GM12878 (cell line): ENCODE data around the gene RAB7B. TPM values are rescaled to one million over a fixed set of nuclear protein-coding genes. Genes with fewer than 3 reads are reported as not detected.

Experiments used
- ATAC-seq: fragments of 200-7000 bp; cut with Tn5 transposase; 3 replicates; pipeline ENCODE4 v1.9.1; 2020; ENCODE audit warnings: mild to moderate bottlenecking, moderate library complexity
- BruUV-seq: library from RNA; stranded (reverse); fragments of 400-500 nt; replicated peaks from 2 replicates; lab custom pipeline; 2021; lab: Mats Ljungman, UMichigan
- CTCF ChIA-PET: fragments of 300-600 bp; sonication (Branson Sonifier 250); formaldehyde crosslinking; extraction: SDS; loops from one replicate; lab custom pipeline; 2021; ENCODE audit warnings: inconsistent platforms; lab: Yijun Ruan, JAX
- POLR2A ChIA-PET: fragments of 350-600 bp; formaldehyde crosslinking; extraction: SDS; loops from one replicate; lab custom pipeline; 2021; ENCODE audit warnings: inconsistent platforms; lab: Charles Lee
- RAD21 ChIA-PET: fragments of 300-600 bp; sonication (Branson Sonifier 250); formaldehyde crosslinking; loops from one replicate; lab custom pipeline; 2023; ENCODE audit warnings: antibody characterized with exemption; ENCODE audit not compliant: unreplicated experiment; lab: Charles Lee
- SMC1A ChIA-PET: fragments of 300-600 bp; sonication (Branson Sonifier 250); formaldehyde crosslinking; loops from one replicate; lab custom pipeline; 2023; ENCODE audit not compliant: unreplicated experiment, uncharacterized antibody; lab: Charles Lee
- DNase-seq: peaks from one replicate; pipeline ENCODE4 v3.0.0-alpha.2; 2011; ENCODE audit warnings: low read depth, low spot score
- FAIRE-seq: peaks from 3 replicates; lab custom pipeline; 2011; peaks lifted over from hg19 to GRCh38; lab: Jason Lieb, UNC
- H2AFZ ChIP-seq: 2 replicates; pipeline ENCODE4 v1.6.0; 2011; ENCODE audit warnings: low read depth, low read length, control low read depth; ENCODE audit not compliant: control insufficient read depth
- H3K27ac ChIP-seq: 2 replicates; pipeline ENCODE4 v1.5.1; 2011; ENCODE audit warnings: control low read depth; ENCODE audit not compliant: control insufficient read depth, insufficient read depth
- H3K27me3 ChIP-seq, 2 experiments: replicated peaks in 1 of 2; 2 replicates each; pipeline versions ENCODE4 v1.6.0 to v1.6.1; 2011; ENCODE audit warnings: low read length in 1 of 2; ENCODE audit not compliant: control insufficient read depth in 2 of 2, insufficient read depth in 2 of 2
- H3K36me3 ChIP-seq, 2 experiments: 2 replicates each; pipeline ENCODE4 v1.5.1; 2011; ENCODE audit warnings: low read length in 1 of 2; ENCODE audit not compliant: control insufficient read depth in 2 of 2, insufficient read depth in 2 of 2
- H3K4me1 ChIP-seq: 2 replicates; pipeline ENCODE4 v1.6.1; 2011; ENCODE audit warnings: mild to moderate bottlenecking, low read length, moderate library complexity, mixed read lengths; ENCODE audit not compliant: control insufficient read depth, insufficient read depth
- H3K4me2 ChIP-seq: 2 replicates; pipeline ENCODE4 v1.6.0; 2011; ENCODE audit warnings: control low read depth; ENCODE audit not compliant: control insufficient read depth, insufficient read depth
- H3K4me3 ChIP-seq: fragments of 200-600 bp; sonication (generic); 2 replicates; pipeline ENCODE4 v1.5.1; 2016
- H3K79me2 ChIP-seq: 2 replicates; pipeline ENCODE4 v1.6.0; 2011; ENCODE audit warnings: low read length; ENCODE audit not compliant: control insufficient read depth, insufficient read depth
- H3K9ac ChIP-seq: 2 replicates; pipeline ENCODE4 v1.8.0; 2011; ENCODE audit warnings: low read length, control low read depth, mixed read lengths; ENCODE audit not compliant: control insufficient read depth, insufficient read depth
- H3K9me3 ChIP-seq: replicated peaks from 3 replicates; pipeline ENCODE4 v1.5.1; 2011; ENCODE audit warnings: mild to moderate bottlenecking, low read length; ENCODE audit not compliant: control insufficient read depth, insufficient read depth
- H4K20me1 ChIP-seq: 2 replicates; pipeline ENCODE4 v1.6.0; 2011; ENCODE audit not compliant: control insufficient read depth, insufficient read depth
- CBX5 ChIP-seq: sonication (generic); IDR thresholded peaks from 2 replicates; pipeline ENCODE4 v1.6.1; 2016; ENCODE audit warnings: low read depth, moderate library complexity, mild to moderate bottlenecking, inconsistent platforms
- POU2F2 ChIP-seq: IDR thresholded peaks from 3 replicates; pipeline ENCODE4 v1.6.1; 2011; ENCODE audit warnings: low read depth, mild to moderate bottlenecking, low read length, borderline replicate concordance
- ZBED1 ChIP-seq: IDR thresholded peaks from 2 replicates; pipeline ENCODE4 v1.6.1; 2016; ENCODE audit warnings: borderline replicate concordance
- WGBS: methylation state at CpG from one replicate; pipeline ENCODE4 v1.1.6; 2016; ENCODE audit warnings: low lambda C conversion rate; ENCODE audit not compliant: insufficient replicate concordance, insufficient coverage; ENCODE audit errors: missing lambda C conversion rate; 5-methylcytosine and 5-hydroxymethylcytosine counted together
- in situ Hi-C: fragments of 300-500 bp; cut with MboI; formaldehyde crosslinking; loops from 9 replicates; pipeline ENCODE4 v1.14.3; 2018; ENCODE audit warnings: mixed read lengths
- intact Hi-C: fragments of 100-400 bp; cut with micrococcal nuclease; formaldehyde crosslinking; loops from one replicate; pipeline ENCODE4 v1.14.2; 2022; ENCODE audit not compliant: unreplicated experiment
- polyA plus RNA-seq, 11 experiments: library from polyadenylated mRNA; depleted of rRNA in 4 of 11; unstranded in 6 of 11; stranded (reverse) in 5 of 11; fragments of >200 nt; fragmentation: Nextera tagmentation in 4 of 11; fragmentation: Illumina TruSeq in 1 of 11; extraction: Ambion mirVana in 4 of 11; extraction: Trizol in 1 of 11; gene quantifications; 1 replicate in 1 of 11; 2 replicates in 10 of 11; pipeline versions ENCODE4 v1.2.1 to v1.2.3, GENCODE V29; 2011 to 2016; ENCODE audit warnings: inconsistent platforms in 2 of 11, missing spikeins in 2 of 11, low read depth in 1 of 11
- total RNA-seq, 4 experiments: library from RNA; depleted of rRNA in 3 of 4; stranded (reverse); fragments of >200 nt in 3 of 4; fragmentation: Illumina TruSeq in 1 of 4; extraction: Trizol in 1 of 4; gene quantifications; 2 replicates each; pipeline versions ENCODE4 v1.2.1 to v1.2.3, GENCODE V29; 2013 to 2021
- TF ChIP-seq, protein P1 (sequence below), 3 experiments: IDR thresholded peaks in 2 of 3; conservative IDR thresholded peaks in 1 of 3; 2 replicates each; pipeline ENCODE4 v1.5.1; 2011; ENCODE audit warnings: low read depth in 3 of 3, low read length in 3 of 3, mild to moderate bottlenecking in 3 of 3, control low read depth in 2 of 3, moderate library complexity in 2 of 3, inconsistent platforms in 1 of 3, mixed read lengths in 1 of 3; ENCODE audit not compliant: control insufficient read depth in 2 of 3, insufficient read depth in 1 of 3; ENCODE audit errors: extremely low read depth in 1 of 3

The RAB7B gene
- total and polyA plus RNA-seq, 10 of the 15 experiments (the other 5 are each of a cell fraction or from before 2014, with no cell fraction given) = 0.09 TPM; not detected in 9

DNA sequence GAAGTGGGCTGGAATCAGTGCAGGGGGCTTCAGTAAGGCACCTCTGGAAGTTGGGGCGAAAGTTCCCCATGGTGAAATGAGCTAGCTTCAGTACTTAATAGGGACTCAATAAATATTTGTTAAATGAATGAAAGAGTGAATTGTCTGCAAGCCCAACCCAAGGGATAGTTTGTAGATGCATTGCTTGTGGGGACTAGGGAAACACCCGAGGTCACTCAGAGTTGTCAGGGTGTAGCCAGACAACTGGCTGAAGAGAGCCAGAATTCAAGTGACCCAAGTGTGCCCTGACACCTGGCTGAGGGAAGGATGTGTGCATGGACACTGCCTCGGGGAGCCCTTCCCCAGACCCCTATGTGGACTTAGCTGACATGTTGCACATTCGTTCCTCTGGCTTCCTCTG lies 58.7 kb downstream of the RAB7B start:
- H3K4me1 ChIP-seq = no peaks in the 10 kb centered on the region
- CTCF ChIA-PET = interaction anchor here (0.9 kb wide), 1 partner anchor 10 kb away, joined by 3 read pairs; no protein-coding TSS in a partner anchor
- no TSS peak for BruUV-seq
- no peaks in the 10 kb centered on the region for H3K79me2 ChIP-seq
- POLR2A ChIA-PET = no interaction called here
- no peaks in the 10 kb centered on the region for H3K9me3 ChIP-seq
- TF ChIP-seq ZBED1 = no peak
- TF ChIP-seq POU2F2 = no peak
- no peak for TF ChIP-seq CBX5
- TF ChIP-seq, protein P1, sequence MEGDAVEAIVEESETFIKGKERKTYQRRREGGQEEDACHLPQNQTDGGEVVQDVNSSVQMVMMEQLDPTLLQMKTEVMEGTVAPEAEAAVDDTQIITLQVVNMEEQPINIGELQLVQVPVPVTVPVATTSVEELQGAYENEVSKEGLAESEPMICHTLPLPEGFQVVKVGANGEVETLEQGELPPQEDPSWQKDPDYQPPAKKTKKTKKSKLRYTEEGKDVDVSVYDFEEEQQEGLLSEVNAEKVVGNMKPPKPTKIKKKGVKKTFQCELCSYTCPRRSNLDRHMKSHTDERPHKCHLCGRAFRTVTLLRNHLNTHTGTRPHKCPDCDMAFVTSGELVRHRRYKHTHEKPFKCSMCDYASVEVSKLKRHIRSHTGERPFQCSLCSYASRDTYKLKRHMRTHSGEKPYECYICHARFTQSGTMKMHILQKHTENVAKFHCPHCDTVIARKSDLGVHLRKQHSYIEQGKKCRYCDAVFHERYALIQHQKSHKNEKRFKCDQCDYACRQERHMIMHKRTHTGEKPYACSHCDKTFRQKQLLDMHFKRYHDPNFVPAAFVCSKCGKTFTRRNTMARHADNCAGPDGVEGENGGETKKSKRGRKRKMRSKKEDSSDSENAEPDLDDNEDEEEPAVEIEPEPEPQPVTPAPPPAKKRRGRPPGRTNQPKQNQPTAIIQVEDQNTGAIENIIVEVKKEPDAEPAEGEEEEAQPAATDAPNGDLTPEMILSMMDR (IDR thresholded peaks at IDR 0.05 in 2 of 3, conservative IDR thresholded peaks at IDR 0.05 in 1 of 3; ENCODE audit: control insufficient read depth in 2 of 3, extremely low read depth in 1 of 3, insufficient read depth in 1 of 3, low read depth in 3 of 3, low read length in 3 of 3) = no peak
- H3K27ac ChIP-seq = no peak overlapping the region
- ATAC-seq (no peak), DNase-seq (no peak), FAIRE-seq (no peak)
- in situ Hi-C loops = no loop called here
- no peaks in the 10 kb centered on the region for H3K36me3 ChIP-seq
- H3K27me3 ChIP-seq = peaks cover 0 to 6% of the 10 kb centered on the region in 2 experiments; a peak in 2 of 4 replicates
- RAD21 ChIA-PET = interaction anchor here (1.4 to 1.6 kb wide), 2 partner anchors 25 to 286 kb away, joined by 3 read pairs; no protein-coding TSS in a partner anchor
- no peaks in the 10 kb centered on the region for H4K20me1 ChIP-seq
- H2AFZ ChIP-seq = no peak overlapping the region
- H3K4me2 ChIP-seq = no peak overlapping the region
- intact Hi-C loops = no loop called here
- no peak overlapping the region for H3K4me3 ChIP-seq
- no peak overlapping the region for H3K9ac ChIP-seq
- SMC1A ChIA-PET = interaction anchor here (1.6 to 1.9 kb wide), 2 partner anchors 17 to 153 kb away, joined by 4 read pairs; no protein-coding TSS in a partner anchor
- WGBS = 3% methylated on average over 4 of the region's 4 CpGs
